Neural progenitor cell (in vitro differentiated cells): ENCODE results near the gene GOLT1A. TPM values are rescaled to one million over a fixed set of nuclear protein-coding genes. Genes with fewer than 3 reads are reported as not detected.

Experiments
- DNase-seq: peaks from one replicate; pipeline ENCODE4 v3.0.0-alpha.2; 2016; ENCODE audit warnings: low spot score
- H2AFZ ChIP-seq: fragments of 200-600 bp; sonication (generic); replicated peaks from 2 replicates; pipeline ENCODE4 v1.6.1; 2016; ENCODE audit warnings: antibody characterized with exemption
- H3F3A ChIP-seq: fragments of 200-600 bp; sonication (generic); 2 replicates; pipeline ENCODE4 v1.6.1; 2016; ENCODE audit warnings: antibody characterized with exemption, low read depth
- H3K27ac ChIP-seq: fragments of 200-600 bp; sonication (generic); 2 replicates; pipeline ENCODE4 v1.5.1; 2016; ENCODE audit warnings: mild to moderate bottlenecking
- H3K27me3 ChIP-seq: fragments of 200-600 bp; sonication (generic); 2 replicates; pipeline ENCODE4 v1.6.1; 2016; ENCODE audit warnings: mild to moderate bottlenecking, moderate library complexity
- H3K36me3 ChIP-seq: fragments of 200-600 bp; sonication (generic); 2 replicates; pipeline ENCODE4 v1.5.1; 2016
- H3K4me1 ChIP-seq: fragments of 200-600 bp; sonication (generic); 2 replicates; pipeline ENCODE4 v1.6.1; 2016; ENCODE audit warnings: mixed run types
- H3K4me2 ChIP-seq: fragments of 200-600 bp; sonication (generic); 2 replicates; pipeline ENCODE4 v1.6.1; 2016
- H3K4me3 ChIP-seq: fragments of 200-600 bp; sonication (generic); 2 replicates; pipeline ENCODE4 v1.5.1; 2016
- H3K79me2 ChIP-seq: fragments of 200-600 bp; sonication (generic); 2 replicates; pipeline ENCODE4 v1.6.1; 2016; ENCODE audit warnings: low read depth
- H3K9ac ChIP-seq: fragments of 200-600 bp; sonication (generic); 2 replicates; pipeline ENCODE4 v1.6.1; 2016
- H3K9me3 ChIP-seq: fragments of 200-600 bp; sonication (generic); 2 replicates; pipeline ENCODE4 v1.5.1; 2016; ENCODE audit warnings: low read depth
- H4K20me1 ChIP-seq: fragments of 200-600 bp; sonication (generic); 2 replicates; pipeline ENCODE4 v1.6.1; 2016; ENCODE audit warnings: low read depth
- H3K27ac Mint-ChIP-seq: 3 replicates; pipeline ENCODE4 v1.8.0; 2021; ENCODE audit warnings: mixed read lengths
- H3K27me3 Mint-ChIP-seq: 2 replicates; pipeline ENCODE4 v1.8.0; 2022; ENCODE audit warnings: low read depth, mild to moderate bottlenecking, inconsistent platforms, moderate library complexity, mixed read lengths; ENCODE audit not compliant: insufficient read depth
- H3K36me3 Mint-ChIP-seq: 3 replicates; pipeline ENCODE4 v1.8.0; 2021; ENCODE audit warnings: mixed read lengths
- H3K4me1 Mint-ChIP-seq: 3 replicates; pipeline ENCODE4 v1.8.0; 2021; ENCODE audit warnings: mixed read lengths
- H3K4me3 Mint-ChIP-seq: 3 replicates; pipeline ENCODE4 v1.8.0; 2021; ENCODE audit warnings: mild to moderate bottlenecking, moderate library complexity, mixed read lengths
- H3K9me3 Mint-ChIP-seq: 3 replicates; pipeline ENCODE4 v1.8.0; 2020; ENCODE audit warnings: mixed read lengths
- EZH2 ChIP-seq: fragments of 200-600 bp; sonication (generic); IDR thresholded peaks from 2 replicates; pipeline ENCODE4 v1.6.1; 2017; ENCODE audit warnings: antibody characterized with exemption, mild to moderate bottlenecking, moderate library complexity
- EZH2phosphoT487 ChIP-seq: fragments of 200-600 bp; sonication (generic); IDR thresholded peaks from 2 replicates; pipeline ENCODE4 v1.6.1; 2017; ENCODE audit warnings: antibody characterized with exemption
- total RNA-seq: library from RNA; depleted of rRNA; stranded (reverse); fragments of >200 nt; gene quantifications from 2 replicates; pipeline ENCODE4 v1.2.3, GENCODE V29; 2015; ENCODE audit warnings: low replicate concordance
- TF ChIP-seq, protein P1 (sequence below): fragments of 200-600 bp; sonication (generic); IDR thresholded peaks from 2 replicates; pipeline ENCODE4 v1.5.1; 2017; ENCODE audit warnings: antibody characterized with exemption, mild to moderate bottlenecking

GOLT1A gene
- total RNA-seq, 1 donor from 2014 or later: not detected

DNA sequence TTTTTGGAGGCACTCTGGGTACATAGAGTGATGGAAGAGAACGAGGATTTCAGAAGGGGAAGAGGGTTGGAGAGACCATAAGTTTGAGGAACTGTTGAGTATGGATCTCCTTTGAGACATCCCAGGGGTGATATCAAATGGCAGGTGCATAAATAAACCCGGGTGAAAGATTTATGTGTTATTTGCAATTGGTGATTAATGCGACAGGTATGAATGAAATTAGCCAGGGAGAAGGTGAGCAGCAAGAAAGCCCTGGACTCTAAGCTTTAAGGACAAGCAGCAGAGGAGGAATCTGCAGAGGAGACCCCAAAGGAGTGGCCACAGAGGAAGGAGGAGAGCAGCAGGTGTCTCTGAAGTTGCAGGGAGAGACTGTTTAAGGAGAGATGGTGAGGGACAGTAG is 38.8 kb downstream of the GOLT1A start:
- H3K9me3 Mint-ChIP-seq: peaks cover 13% of the 10 kb centered on the region
- Histone ChIP-seq H3K27me3 (peaks cover 28% of the 10 kb centered on the region), H3F3A (no peaks in the 10 kb centered on the region), H3K36me3 (no peaks in the 10 kb centered on the region), H4K20me1 (no peaks in the 10 kb centered on the region), H3K79me2 (no peaks in the 10 kb centered on the region), H3K4me2 (no peak overlapping the region), H3K4me1 (no peaks in the 10 kb centered on the region), H2AFZ (no peak overlapping the region), H3K9ac (no peak overlapping the region), H3K27ac (no peak overlapping the region), H3K9me3 (peaks cover under 1% of the 10 kb centered on the region), H3K4me3 (no peak overlapping the region)
- TF ChIP-seq EZH2 (no peak), EZH2phosphoT487 (no peak)
- TF ChIP-seq, protein P1, sequence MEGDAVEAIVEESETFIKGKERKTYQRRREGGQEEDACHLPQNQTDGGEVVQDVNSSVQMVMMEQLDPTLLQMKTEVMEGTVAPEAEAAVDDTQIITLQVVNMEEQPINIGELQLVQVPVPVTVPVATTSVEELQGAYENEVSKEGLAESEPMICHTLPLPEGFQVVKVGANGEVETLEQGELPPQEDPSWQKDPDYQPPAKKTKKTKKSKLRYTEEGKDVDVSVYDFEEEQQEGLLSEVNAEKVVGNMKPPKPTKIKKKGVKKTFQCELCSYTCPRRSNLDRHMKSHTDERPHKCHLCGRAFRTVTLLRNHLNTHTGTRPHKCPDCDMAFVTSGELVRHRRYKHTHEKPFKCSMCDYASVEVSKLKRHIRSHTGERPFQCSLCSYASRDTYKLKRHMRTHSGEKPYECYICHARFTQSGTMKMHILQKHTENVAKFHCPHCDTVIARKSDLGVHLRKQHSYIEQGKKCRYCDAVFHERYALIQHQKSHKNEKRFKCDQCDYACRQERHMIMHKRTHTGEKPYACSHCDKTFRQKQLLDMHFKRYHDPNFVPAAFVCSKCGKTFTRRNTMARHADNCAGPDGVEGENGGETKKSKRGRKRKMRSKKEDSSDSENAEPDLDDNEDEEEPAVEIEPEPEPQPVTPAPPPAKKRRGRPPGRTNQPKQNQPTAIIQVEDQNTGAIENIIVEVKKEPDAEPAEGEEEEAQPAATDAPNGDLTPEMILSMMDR: no peak
- no peaks in the 10 kb centered on the region for H3K36me3 Mint-ChIP-seq
- H3K4me1 Mint-ChIP-seq: no peaks in the 10 kb centered on the region
- DNase-seq: no peak
- H3K27me3 Mint-ChIP-seq: peaks cover 4% of the 10 kb centered on the region
- H3K27ac Mint-ChIP-seq: no peak overlapping the region
- no peak overlapping the region for H3K4me3 Mint-ChIP-seq

GRCh38 chr1:204172404-204173029 is 41.3 kb downstream of the GOLT1A start:
- no peaks in the 10 kb centered on the region for H3K36me3 Mint-ChIP-seq
- H2AFZ ChIP-seq: no peak overlapping the region
- no peak overlapping the region for H3K9ac ChIP-seq
- H3K27me3 Mint-ChIP-seq: no peaks in the 10 kb centered on the region
- H3F3A ChIP-seq: no peaks in the 10 kb centered on the region
- H3K4me1 Mint-ChIP-seq: no peaks in the 10 kb centered on the region
- H3K4me3 Mint-ChIP-seq: no peak overlapping the region
- H3K27me3 ChIP-seq: peaks cover 28% of the 10 kb centered on the region
- H3K27ac ChIP-seq: no peak overlapping the region
- no peak for DNase-seq
- H3K4me2 ChIP-seq: no peak overlapping the region
- H3K4me3 ChIP-seq: no peak overlapping the region
- peaks cover 11% of the 10 kb centered on the region for H3K9me3 ChIP-seq
- H4K20me1 ChIP-seq: no peaks in the 10 kb centered on the region
- H3K36me3 ChIP-seq: no peaks in the 10 kb centered on the region
- no peak overlapping the region for H3K27ac Mint-ChIP-seq
- TF ChIP-seq EZH2: no peak
- no peak for TF ChIP-seq EZH2phosphoT487
- TF ChIP-seq, protein P1: no peak
- peaks cover 24% of the 10 kb centered on the region for H3K9me3 Mint-ChIP-seq
- H3K79me2 ChIP-seq: no peaks in the 10 kb centered on the region
- no peaks in the 10 kb centered on the region for H3K4me1 ChIP-seq

GRCh38 chr1:204171751-204172178 is 42.0 kb downstream of the GOLT1A start:
- Mint-ChIP-seq H3K4me3 (no peak overlapping the region), H3K9me3 (peaks cover 24% of the 10 kb centered on the region), H3K36me3 (no peaks in the 10 kb centered on the region), H3K4me1 (no peaks in the 10 kb centered on the region), H3K27ac (no peak overlapping the region), H3K27me3 (no peaks in the 10 kb centered on the region)
- no peak overlapping the region for H2AFZ ChIP-seq
- no peaks in the 10 kb centered on the region for H3K4me1 ChIP-seq
- peaks cover 25% of the 10 kb centered on the region for H3K27me3 ChIP-seq
- DNase-seq: no peak
- H4K20me1 ChIP-seq: no peaks in the 10 kb centered on the region
- no peak overlapping the region for H3K27ac ChIP-seq
- H3F3A ChIP-seq: no peaks in the 10 kb centered on the region
- no peak overlapping the region for H3K4me3 ChIP-seq
- peaks cover 11% of the 10 kb centered on the region for H3K9me3 ChIP-seq
- no peaks in the 10 kb centered on the region for H3K36me3 ChIP-seq
- H3K9ac ChIP-seq: no peak overlapping the region
- no peak overlapping the region for H3K4me2 ChIP-seq
- TF ChIP-seq EZH2phosphoT487: no peak
- TF ChIP-seq, protein P1: no peak
- TF ChIP-seq EZH2: no peak
- no peaks in the 10 kb centered on the region for H3K79me2 ChIP-seq
